Stimulated activated CD4-positive, alpha-beta T cell treated with anti-CD3 and anti-CD28 coated beads, Interleukin-15, amount 100 ng/mL, for 48 hours (primary cell): ENCODE data around the gene CDK11B.
A peak's percentile ranks its signal among the peaks of the same experiment; 100 is the strongest.
"Not testable (repeated sequence)": the region's sequence is repeated elsewhere in the genome, so short reads cannot be mapped to it uniquely, and the experiment has no call there.

Experiments
- DNase-seq, 2 donors: peaks; one replicate each; pipeline ENCODE4 v3.0.0-alpha.2; 2020; ENCODE audit warnings: low read depth in 2 of 2

CDK11B gene

DNA sequence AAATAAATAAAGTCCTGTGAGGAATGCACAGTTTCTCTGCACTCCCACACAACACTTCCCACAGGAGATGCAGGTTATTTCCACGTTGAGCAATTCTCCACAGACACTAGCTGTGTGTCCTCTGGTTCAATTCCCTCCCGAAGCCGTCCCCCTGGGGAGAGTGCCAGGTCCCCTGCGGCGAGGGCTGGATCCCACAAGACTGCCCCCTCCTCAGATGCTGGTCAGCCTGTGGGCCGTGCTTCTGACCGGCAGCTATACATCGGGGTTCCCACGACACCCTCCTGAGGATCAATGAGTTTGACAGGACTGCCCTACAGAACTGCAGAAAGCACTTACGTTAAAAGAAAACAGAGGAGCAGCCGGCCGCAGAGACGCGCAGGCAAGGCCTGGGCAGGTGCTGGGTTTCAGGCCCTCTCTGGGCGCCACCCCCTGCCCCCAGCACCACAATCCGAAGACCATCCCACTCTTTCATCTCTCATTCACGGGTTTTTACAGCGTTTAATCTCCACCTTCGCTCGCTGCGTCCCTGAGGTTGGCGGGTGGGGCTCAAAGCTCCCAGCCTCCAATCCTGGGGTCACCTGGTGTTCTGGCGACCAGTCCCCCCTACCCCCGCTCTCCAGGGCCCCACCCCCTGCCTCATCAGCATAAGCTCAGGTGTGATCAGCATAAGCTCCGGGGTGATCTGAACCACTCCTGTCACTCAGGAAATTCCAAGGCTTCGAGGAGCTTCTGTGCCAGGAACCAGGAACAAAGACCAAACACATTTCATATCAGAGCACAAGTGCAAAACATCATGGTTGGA, 24.5 kb upstream of the CDK11B start:
- no peak for DNase-seq

GRCh38 chr1:1680912-1681273, 22.1 kb upstream of the CDK11B start:
- no peak for DNase-seq

DNA sequence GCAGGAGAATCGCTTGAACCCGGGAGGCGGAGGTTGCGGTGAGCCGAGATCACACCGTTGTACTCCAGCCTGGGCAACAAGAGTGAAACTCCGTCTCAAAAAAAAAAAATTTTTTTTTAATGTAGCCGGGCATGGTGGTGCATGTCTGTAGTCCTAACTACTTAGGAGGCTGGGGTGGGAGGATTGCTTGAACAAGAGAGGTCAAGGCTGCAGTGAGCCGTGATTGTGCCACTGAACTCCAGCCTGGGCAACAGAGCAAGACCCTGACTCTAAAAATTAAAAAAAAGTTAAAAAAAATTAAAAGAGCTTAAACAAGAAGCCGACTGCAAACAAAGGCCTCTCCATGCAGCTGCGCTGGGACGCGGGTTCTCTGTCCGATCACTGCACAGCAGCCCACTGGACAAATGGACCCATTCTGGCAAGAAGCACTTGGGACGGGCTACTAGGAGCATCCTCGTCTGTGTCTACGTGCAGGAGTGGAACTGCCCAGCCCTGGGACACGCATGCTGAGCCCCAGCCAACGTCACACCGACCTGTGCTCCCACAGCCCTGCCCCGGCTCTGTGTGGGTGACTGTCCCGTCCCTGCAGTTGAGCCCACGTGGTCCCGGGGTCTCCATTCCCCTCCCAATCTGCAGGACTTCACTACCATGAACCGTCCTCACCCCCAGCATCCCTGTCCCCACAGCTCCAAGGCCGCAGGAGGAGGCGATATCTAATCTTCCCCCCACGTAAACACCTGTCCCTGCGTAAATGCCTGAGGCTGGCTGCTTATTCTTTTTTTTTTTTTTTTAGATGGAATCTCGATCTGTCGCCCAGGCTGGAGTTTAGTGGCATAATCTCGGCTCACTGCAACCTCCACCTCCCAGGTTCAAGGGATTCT, 21.5 kb upstream of the CDK11B start:
- no peak for DNase-seq

DNA sequence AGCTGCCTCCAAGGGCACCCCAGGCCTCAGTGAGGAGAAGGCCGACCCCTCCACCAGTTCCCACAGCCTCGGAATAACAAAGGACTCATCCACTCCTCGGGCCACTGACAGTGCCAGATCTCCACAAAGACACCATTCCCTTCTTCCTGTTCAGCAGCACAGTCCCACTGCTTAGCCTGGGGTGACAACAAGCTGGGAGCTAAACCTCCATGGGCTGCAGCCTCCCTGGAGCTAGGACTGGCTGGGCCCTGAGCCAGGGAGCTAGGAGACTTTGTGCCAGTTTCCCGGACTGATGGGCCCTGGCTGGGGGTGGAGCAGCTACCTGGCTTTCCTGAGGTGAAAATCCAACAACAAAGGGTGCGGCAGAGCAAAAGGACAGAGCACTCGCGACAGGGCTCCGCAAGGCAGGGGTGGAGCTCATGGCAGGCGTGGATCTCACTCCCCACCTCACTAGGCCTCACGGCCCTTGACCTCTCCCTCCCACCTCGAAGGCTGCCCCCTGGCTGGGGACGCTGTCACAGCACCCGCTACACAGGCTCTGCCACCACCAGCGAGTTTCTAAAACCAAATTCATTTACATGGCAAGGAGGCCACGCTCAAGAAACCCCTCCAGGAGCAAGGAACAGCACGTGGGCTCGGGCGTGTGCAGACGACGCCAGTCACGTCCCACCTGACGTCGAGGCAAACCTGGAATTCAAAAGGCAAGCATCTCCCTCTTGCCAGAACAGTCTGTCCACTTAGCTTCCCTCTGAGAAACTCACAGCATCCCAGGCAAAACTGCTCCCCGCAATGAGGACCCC, 20.0 kb upstream of the CDK11B start:
- peak in 1 of 2 donors; percentile 54 for DNase-seq

DNA sequence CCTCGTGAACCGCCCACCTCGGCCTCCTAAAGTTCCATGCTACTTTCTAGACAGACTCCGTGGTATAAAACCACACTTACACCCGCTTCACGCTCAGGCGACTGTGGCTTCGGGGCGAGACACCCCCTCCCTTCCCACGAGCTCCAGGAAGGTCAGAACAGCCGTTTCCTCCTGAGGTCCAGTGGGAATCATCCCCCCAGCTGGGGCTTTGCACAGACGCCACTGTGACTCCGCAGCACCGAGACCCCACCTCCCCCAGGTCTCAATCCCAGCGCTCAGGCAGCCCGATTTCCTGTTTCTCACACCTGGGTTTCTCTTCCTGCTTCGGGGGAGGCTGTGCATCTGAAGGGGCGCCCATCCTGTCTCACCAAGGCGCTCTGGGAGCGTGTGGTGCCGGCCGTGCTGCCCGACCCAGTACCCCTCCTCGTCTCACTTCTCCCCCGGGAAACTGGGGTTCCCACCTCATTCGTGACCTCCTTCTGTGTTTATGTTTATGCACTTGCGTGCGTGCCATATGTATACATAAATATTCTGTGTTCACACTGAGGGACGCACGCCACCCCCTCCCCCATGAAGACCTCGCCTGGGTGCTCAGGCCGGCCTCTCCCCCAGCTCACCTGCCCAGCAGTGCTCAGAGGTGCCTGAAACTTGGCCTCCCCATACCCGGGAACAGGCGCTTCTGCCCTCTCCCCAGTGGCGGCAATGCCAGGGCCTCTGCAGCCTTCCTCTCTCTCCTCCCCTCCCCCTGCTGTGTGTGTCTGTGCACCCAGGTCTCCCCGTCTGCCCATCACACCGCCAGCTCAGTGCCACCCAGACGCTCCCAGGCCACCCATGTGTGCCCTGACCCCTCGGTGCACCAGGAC, 19.1 kb upstream of the CDK11B start:
- no peak for DNase-seq

GRCh38 chr1:1676087-1676486, 17.3 kb upstream of the CDK11B start:
- DNase-seq: not testable (repeated sequence)

GRCh38 chr1:1675218-1675617, 16.4 kb upstream of the CDK11B start:
- not testable (repeated sequence) for DNase-seq

DNA sequence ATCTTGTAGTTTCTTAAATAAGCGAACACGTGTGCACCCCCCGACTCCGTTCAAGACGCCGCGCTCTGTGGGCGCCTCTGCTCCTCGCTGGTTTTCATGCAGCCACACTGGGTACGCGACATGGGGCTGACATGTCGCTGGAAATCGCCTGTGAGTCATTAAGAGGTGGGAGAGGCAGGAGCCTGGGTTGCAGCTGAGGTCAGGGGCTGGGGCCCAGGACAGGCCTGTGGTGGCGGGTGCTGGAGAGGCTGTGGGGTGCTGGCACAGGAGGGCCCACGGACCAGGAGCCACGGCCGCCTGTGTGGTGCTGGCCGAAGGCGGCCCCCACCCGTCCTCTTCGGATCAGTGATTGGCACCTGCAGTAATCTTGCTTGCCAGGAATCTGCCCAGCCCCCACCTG, 16.0 kb upstream of the CDK11B start:
- DNase-seq: not testable (repeated sequence)

DNA sequence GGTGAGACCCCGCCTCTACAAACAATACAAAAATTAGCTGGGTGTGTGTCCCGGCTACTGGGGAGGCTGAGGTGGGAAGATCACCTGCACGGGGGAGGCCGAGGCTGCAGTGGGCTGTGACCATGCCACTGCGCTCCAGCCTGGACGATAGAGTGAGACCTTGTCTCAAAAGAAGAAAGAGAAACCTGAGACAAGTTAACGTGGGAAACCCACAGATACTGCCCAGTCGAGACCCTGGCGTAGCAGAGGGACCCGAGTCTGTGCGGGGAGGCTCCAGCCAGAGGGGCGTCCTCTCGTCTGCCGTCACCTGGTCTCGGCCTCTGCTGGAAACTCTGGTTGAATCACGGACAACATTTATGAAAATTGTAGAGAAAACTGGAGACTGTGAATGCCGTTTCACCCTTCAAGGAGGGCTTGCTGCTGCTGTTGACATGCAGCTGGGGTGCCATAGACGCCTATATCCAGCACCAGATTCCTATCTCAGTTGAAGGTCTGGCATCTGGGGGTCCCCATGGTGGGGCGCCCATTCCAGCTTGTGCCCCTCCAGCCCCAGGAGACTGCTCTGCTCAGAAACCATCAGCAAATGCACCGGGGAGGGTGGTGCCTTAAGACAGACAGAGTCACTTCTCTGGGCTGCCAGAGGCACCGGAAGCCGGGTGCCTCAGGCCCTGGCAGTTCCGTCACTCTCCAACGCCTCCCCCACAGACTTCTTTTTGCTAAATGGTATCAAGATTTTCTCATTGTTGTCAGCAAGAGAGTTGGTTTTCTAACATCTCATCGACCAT, 13.6 kb upstream of the CDK11B start:
- no peak for DNase-seq

DNA sequence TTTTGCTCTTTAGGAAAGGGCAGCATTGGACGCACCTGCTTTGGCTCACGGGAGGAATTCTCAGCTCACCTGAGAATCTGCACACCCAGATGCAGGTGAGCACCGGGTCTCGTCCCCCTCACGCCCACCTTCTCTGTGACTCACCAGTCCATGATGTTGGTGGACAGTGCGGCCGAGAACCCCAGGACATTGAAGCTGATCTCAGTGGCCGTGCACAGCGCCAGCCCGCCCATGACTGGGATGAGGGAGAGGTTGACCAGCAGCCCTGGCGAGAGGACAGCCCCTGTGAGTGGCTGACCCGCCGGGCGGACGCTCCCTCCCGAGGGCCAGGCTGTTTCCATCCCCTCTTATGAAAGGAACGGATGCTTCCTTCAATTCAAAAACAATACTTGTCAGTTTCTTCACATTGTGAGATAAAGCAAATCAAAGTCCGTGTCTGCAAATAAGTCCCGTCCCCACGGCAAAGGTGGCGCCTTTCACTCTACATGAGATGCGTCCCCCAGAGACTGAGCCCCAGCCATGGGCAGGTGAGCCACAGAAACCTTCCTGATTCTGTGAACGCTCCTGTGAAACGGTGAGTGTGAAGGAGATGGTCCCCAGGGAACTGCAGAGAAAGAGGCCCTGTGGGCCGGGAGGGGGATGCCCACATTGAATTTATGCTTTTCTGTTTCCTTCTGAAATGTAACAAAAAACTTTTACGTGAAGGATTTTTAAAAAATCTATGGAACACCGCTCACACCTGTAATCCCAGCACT, 12.7 kb upstream of the CDK11B start:
- DNase-seq: no peak

DNA sequence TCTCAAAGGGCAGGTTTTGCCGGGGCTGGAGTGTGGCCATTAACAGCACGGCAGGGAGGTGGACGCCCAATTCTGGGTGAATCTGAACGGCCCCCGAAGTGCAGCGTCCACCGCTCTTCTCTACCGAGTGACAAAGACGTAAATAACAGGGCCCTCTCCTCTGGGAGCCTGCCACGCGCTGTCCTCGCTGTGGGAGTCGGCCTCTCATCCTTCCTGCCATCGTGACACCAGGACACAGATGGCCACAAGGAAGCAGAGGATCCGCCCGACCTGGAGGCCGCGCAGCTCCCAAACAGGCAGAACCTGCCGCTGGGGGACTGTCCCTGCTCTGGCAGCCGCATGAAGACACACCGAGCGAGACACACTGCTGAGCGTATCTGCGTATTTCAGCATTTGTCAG, 12.1 kb upstream of the CDK11B start:
- DNase-seq: no peak

GRCh38 chr1:1669468-1670440, 10.9 kb upstream of the CDK11B start:
- DNase-seq: no peak

- DNase-seq: no peak
These were observed 7.7 kb upstream of the CDK11B start for GRCh38 chr1:1666526-1666925.

DNA sequence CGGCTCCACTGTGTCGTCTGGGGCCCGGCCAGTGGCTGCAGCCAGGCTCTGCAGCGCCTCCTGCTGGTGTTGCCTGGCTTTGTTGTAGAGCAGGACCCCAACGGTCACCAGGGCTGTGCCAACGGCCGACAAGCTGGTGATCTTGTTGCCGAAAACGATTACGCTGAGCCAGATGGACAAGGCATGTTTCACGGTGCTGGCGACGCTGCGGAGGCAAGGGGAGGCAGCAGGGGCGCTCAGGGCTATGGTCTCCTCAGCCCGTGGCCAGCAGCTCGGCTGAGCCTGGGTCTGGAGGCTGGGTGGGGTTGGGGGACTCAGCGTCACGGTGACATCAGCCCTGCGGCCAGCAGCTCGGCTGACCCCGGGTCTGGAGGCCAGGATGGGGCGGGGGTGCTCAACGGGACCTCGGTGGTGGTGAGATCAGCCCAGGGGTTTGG, 7.0 kb upstream of the CDK11B start:
- no peak for DNase-seq

GRCh38 chr1:1664941-1665814, 6.4 kb upstream of the CDK11B start:
- DNase-seq: no peak

GRCh38 chr1:1664318-1664717, 5.5 kb upstream of the CDK11B start:
- DNase-seq: not testable (repeated sequence)

DNA sequence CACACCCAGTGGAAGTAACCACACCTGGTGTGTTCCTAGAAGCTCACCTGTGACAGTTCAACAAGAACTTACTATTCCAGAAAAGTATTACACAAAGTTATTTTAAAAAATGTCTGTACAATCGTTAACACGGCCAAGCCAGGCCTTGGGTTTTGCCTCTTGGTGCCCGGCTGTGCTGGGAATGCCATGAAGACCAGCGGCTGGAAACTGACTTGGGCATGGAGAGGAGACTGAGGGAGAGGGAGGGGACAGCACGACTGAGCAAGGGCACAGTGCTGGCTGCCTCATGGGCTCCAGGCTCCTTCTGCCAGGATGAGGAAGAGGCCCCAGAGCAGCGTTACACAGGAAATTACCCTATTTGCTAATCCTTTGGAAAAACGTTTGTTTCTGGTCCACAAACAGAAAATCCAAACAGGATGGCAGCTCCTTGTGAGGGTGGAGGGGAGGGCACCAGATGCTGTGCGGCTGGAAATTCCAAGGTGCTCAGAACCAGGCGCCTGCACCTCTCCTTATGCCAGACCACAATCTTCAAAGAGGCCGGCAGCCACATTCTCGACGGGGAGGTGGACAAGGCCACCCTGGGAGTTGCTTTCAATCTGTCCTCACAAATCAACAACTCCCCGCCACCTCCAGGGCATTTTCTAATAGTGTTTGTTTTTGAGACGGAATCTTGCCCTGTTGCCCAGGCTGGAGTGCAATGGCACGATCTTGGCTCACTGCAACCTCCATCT, 4.2 kb upstream of the CDK11B start:
- not testable (repeated sequence) for DNase-seq
